CD1c-positive myeloid dendritic cell (primary cell): Measurements from ENCODE around the gene ISOC2.
"Not testable (repeated sequence)": the region's sequence is repeated elsewhere in the genome, so short reads cannot be mapped to it uniquely, and the experiment has no call there.

ENCODE experiments used
- DNase-seq: peaks from one replicate; pipeline ENCODE4 v3.0.0-alpha.2; 2016; ENCODE audit errors: extremely low spot score

ISOC2 gene

DNA sequence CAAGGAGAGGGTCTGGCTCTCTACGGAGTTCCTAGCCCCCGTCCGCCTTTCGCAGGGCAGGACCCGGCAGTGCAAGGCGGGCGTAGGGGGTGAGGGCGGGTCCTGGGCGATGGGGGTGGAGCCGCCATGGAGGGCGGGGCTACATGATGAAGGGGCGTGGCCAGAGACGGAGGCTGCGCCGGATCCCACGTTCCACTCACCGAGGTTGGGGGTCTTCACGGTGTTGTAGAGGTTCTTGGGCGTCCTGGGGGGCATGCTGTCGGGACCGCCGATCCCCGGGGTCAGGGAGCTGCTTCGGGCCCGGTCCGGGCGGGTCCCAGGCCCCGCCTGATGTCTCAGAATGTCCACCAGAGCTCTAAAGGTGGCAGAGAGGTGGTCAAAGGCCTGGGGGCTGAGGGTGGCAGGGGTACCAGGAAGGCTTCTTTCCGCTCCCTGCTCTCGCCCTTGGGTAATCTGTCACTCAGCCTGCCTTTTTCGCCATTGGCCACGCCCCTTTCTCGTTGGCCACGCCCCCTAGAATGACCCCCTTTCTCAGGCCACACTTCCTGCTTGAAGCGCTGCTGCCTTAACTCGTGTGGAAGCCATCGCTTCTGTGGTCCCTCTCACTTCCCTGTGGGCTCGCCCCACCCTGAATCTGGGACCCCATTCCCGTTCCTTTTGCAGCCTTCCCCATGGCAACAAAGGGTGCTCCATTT is 20.9 kb downstream of the ISOC2 start:
- DNase-seq = peak; percentile 35

GRCh38 chr19:55439052-55439451 is 22.4 kb downstream of the ISOC2 start:
- no peak for DNase-seq

DNA sequence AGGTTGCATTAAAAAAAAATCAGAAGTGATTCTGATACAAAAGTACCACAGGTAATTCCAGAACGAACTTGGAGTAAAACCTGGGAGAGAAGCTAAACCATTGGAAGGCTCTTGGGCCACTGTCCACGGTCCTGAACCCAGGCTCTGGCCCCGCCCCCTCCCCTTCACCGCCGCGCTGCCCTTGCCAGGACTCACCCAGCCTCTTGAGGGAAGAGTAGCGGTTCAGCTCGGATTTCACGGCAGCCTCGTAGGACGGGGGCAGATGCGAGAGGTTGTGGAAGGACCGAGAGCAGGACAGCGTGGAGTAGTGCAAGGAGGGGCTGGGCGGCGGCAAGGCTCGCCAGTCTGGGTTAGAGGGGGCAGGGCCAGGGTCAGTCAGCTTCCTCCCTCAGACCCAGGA is 24.0 kb downstream of the ISOC2 start:
- DNase-seq = peak; percentile 66

DNA sequence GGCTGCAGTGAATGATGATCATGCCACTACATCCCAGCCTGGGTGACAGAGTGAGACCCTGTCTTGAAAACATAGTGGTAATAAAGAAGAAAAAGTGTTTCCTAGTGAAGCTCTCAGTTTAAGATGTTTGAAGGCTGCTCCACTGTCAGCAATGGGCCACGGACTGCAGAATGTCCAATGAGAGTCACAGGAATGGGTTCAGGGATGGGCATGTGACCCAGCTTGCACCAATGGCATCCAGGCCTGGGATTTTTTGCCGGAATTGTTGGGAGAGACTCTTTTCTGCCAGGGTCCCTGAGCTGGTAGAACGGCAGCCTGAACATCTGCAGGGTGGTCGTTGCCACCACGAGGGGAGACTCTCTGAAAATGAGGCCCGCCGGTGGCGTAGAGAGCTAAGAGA is 24.6 kb downstream of the ISOC2 start:
- DNase-seq = no peak

- DNase-seq = no peak
Measured at GRCh38 chr19:55435020-55435419, 26.4 kb downstream of the ISOC2 start.

GRCh38 chr19:55434356-55434919 is 27.0 kb downstream of the ISOC2 start:
- no peak for DNase-seq

GRCh38 chr19:55433292-55433691 is 28.1 kb downstream of the ISOC2 start:
- DNase-seq = no peak

- DNase-seq = no peak
Measured at GRCh38 chr19:55432241-55432959, 29.0 kb downstream of the ISOC2 start.

GRCh38 chr19:55431183-55431582 is 30.3 kb downstream of the ISOC2 start:
- no peak for DNase-seq

- DNase-seq = no peak
Measured at GRCh38 chr19:55426042-55426441, 35.4 kb downstream of the ISOC2 start.

DNA sequence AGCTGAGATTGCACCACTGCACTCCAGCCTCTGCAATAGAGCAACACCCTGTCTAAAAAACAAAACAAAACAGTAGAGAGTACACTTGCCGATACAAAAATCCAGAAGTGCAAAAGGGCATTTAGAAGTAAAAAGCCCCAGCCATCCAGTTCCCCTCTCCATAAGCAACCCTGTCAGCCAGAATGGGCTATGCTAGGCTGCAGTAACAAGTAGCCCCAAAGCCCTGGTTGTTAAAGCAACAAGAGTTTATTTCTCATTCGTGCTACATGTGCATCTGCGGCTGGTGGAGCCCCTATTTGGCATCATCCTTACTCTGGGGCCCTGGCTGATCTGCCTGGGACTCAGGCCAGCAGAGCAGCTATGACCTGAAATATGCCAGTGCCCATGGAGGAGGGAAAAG is 36.9 kb downstream of the ISOC2 start:
- no peak for DNase-seq

- no peak for DNase-seq
Measured at GRCh38 chr19:55423225-55424005, 38.0 kb downstream of the ISOC2 start.

- DNase-seq = not testable (repeated sequence)
Measured at GRCh38 chr19:55421281-55421680, 40.2 kb downstream of the ISOC2 start.

DNA sequence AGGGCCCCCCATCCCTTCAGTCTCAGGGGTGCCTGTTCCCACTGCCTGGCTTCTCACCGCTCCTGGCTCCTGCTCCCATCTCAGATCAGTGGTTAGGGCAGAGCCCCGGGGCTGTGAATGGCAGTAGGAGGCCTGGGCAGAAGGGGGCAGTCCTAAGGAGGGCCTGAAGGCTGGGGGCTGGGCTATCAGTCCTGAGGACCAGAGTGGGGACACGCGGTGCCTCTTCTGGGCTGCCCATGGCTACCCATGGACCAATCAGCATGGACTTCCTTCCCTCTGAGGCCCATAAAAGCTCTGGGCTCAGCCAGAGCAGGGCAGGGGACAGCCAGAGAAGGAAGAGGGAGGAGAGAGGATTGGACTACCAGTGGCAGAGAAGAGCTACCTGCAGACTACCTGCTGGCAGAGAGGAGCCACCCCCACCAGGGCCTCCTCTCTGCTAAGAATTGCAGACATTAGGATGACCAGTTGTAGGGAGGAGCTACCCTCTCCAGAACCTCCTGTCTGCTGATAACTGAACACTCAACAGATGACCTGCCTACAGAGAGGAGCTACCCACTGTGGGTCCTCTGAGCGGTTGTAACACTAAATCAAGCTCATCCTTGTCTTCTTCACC is 41.7 kb downstream of the ISOC2 start:
- no peak for DNase-seq

DNA sequence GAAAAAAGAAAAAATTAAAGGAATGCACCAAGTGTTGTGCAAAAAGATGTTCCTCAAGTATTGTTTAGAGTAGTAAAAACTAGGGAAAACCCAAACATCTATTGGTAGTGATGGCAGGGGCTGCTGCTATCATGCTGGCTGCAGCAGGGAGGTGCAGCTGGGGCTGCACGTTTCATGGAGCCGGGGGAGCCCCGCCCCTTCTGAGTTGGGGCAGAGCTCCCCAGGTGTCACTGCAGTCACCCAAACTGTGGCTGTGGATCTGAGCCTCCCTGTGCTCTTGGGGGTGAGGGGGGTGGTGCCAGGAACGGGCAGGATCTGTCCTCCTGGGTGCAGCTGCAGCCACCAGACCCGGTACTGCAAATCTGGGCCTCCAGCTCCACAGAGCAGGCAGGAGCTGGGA is 42.3 kb downstream of the ISOC2 start:
- no peak for DNase-seq

DNA sequence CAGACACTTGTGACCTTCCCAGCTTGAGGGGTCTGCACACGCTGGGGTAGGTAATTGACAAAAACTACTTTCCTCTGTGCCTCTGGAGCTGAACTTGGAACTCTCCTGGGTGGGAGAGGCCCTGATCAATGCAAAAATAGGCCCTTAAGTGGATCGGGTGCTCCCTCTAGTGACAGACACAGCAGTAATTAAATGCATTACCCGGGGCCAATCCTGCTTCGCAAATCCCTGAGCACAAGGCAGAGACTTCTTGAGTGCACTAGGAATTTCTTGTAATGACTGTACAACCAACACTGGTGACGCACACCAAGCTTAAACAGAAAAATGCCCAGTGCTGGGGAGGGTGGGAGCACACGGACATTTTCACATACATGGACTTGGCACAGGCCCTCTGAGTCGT is 43.3 kb downstream of the ISOC2 start:
- peak; percentile 76 for DNase-seq

DNA sequence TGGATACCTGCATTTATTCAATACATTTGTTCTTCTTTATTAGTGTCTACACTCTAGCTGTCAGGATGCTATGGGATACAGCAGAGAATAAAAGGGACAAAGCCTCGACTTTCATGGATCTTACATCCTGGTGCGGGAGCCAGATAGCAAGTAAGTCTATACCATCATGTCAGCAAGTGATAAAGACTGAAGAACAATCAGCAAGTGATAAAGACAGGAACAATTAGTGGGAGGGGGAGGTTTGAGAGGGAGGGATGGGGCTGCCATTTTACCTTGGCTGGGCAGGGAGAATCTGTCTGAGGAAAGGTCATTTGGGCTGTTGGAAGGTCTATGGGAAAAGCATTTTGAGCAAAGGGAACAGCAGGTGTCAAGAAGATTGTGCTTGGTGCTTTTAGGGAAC is 51.3 kb downstream of the ISOC2 start:
- no peak for DNase-seq

DNA sequence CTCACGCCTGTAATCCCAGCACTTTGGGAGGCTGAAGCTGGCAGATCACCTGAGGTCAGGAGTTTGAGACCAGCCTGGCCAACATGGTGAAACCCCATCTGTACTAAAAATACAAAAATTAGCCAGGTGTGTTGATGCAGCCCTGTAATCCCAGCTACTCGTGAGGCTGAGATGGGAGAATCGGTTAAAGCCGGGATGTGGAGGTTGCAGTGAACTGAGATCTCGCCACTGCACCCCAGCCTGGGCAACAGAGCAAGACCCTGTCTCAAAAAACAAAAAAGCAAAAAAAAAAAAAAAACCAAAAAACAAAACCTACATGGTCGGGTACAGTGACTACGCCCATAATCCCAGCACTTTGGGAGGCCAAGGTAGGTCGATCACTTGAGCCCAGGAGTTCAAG is 52.3 kb downstream of the ISOC2 start:
- DNase-seq = not testable (repeated sequence)

DNA sequence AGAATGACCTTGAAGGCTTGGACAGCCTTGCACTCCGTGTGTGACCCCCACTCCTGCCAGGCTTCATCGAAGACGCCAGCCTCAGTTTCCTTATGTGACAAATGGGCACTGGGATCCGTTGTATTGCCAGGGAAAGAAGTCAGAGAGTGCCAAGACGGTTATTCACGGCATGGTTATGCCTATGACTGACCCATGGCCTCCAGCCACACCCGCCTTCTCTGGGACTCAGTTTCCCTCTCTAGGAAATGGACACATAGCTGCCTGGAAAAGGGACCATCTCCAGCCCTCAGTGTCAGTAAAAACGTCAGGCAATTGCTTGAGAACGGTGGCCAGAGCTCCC is 52.9 kb downstream of the ISOC2 start:
- DNase-seq = no peak

DNA sequence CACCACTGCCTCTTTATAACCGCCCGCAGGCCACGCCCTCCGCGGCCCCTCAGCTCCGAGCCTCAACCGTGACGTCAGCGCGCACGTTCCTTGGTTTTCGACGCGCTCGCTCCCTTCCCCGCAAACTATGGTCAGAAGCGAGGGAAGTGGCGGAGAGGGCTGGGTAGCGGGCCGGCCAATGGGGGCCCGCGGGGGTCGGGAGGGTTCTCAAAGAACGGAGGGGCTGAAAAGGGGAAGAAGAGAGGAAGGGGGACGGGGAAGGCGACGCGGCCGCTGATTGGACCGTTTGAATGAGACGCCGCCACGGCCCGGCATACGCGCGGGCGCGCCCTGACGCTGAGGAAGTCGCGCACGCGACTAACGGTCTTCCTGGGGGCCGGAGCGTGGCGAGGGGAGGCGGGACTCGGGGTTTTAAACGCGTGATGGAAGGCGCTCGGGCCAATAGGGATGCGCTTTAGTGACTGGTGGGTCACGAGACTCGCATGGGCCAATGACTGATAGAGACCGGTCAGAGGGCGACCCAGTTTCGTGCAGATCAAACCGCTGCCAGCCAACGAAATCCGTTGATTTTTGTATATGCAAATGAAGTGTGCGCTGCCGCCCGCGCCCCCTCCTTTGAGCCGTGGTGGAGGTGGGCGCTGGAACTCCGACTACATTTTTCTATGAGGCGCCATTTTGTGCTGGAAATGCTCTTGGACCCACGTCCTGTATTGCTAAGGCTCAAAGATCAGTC is 53.5 kb downstream of the ISOC2 start:
- peak; percentile 99 for DNase-seq

GRCh38 chr19:55407550-55407799 is 54.0 kb downstream of the ISOC2 start, which contains the start of gene UBE2S:
UBE2S (minus strand) TSS chr19:55407788; CDS start chr19:55407589, 199 bp downstream.
- not testable (repeated sequence) for DNase-seq
